Liver (tissue), 9 donors: Measurements from ENCODE around the gene FGB. TPM values are rescaled to one million over a fixed set of nuclear protein-coding genes. Genes with fewer than 3 reads are reported as not detected.

ENCODE experiments used
- DNase-seq: peaks from one replicate; pipeline ENCODE4 v3.0.0-alpha.2; 2017; ENCODE audit warnings: low spot score
- H3K27ac ChIP-seq, 2 donors: one replicate each; pipeline ENCODE4 v1.7.0; 2013; ENCODE audit warnings: inconsistent platforms in 2 of 2, low read length in 2 of 2, control low read depth in 1 of 2, low read depth in 1 of 2, mild to moderate bottlenecking in 1 of 2
- H3K27me3 ChIP-seq, 4 donors: one replicate each; pipeline versions ENCODE4 v1.6.1 to v1.7.0; 2013; ENCODE audit warnings: low read length in 3 of 4, inconsistent platforms in 1 of 4, mild to moderate bottlenecking in 1 of 4, moderate library complexity in 1 of 4; ENCODE audit not compliant: control insufficient read depth in 4 of 4, insufficient read depth in 4 of 4
- H3K36me3 ChIP-seq, 4 donors: one replicate each; pipeline versions ENCODE4 v1.6.1 to v1.7.0; 2013; ENCODE audit warnings: low read length in 3 of 4, mild to moderate bottlenecking in 3 of 4, low read depth in 1 of 4, moderate library complexity in 1 of 4; ENCODE audit not compliant: control insufficient read depth in 4 of 4, insufficient read depth in 3 of 4
- H3K4me1 ChIP-seq, 4 donors: one replicate each; pipeline versions ENCODE4 v1.6.1 to v1.7.0; 2013; ENCODE audit warnings: low read length in 3 of 4, mild to moderate bottlenecking in 3 of 4, moderate library complexity in 1 of 4; ENCODE audit not compliant: control insufficient read depth in 4 of 4, insufficient read depth in 4 of 4
- H3K4me3 ChIP-seq, 3 donors: one replicate each; pipeline versions ENCODE4 v1.6.1 to v1.7.0; 2013; ENCODE audit warnings: low read length in 3 of 3, control low read depth in 1 of 3, low read depth in 1 of 3, mild to moderate bottlenecking in 1 of 3
- H3K9ac ChIP-seq, 2 donors: one replicate each; pipeline ENCODE4 v1.7.0; 2013; ENCODE audit warnings: low read length in 2 of 2, mild to moderate bottlenecking in 2 of 2, moderate library complexity in 2 of 2, control low read depth in 1 of 2, low read depth in 1 of 2
- H3K9me3 ChIP-seq, 4 donors: one replicate each; pipeline versions ENCODE4 v1.6.1 to v1.7.0; 2013; ENCODE audit warnings: low read length in 3 of 4; ENCODE audit not compliant: control insufficient read depth in 4 of 4
- ATF3 ChIP-seq: IDR thresholded peaks from 2 replicates; pipeline ENCODE4 v1.6.1; 2016; ENCODE audit warnings: antibody characterized with exemption
- CTCF ChIP-seq: fragments of 150-350 bp; IDR thresholded peaks from 2 replicates; pipeline ENCODE4 v1.5.1; 2017; ENCODE audit warnings: improper control_type of control experiment, low read depth, low read length; ENCODE audit not compliant: missing input control
- EGR1 ChIP-seq, 2 donors: IDR thresholded peaks; 2 replicates each; pipeline ENCODE4 v1.6.1; 2016 to 2018; ENCODE audit warnings: antibody characterized with exemption in 2 of 2, low read depth in 2 of 2
- FOXA1 ChIP-seq: IDR thresholded peaks from 2 replicates; pipeline ENCODE4 v1.6.1; 2016; ENCODE audit warnings: antibody characterized with exemption
- FOXA2 ChIP-seq: IDR thresholded peaks from 2 replicates; pipeline ENCODE4 v1.6.1; 2016; ENCODE audit warnings: antibody characterized with exemption
- GABPA ChIP-seq, 2 donors: IDR thresholded peaks in 1 of 2; conservative IDR thresholded peaks in 1 of 2; 2 replicates each; pipeline ENCODE4 v1.6.1; 2016; ENCODE audit warnings: antibody characterized with exemption in 2 of 2, mild to moderate bottlenecking in 1 of 2, moderate library complexity in 1 of 2
- HNF4A ChIP-seq, 2 donors: conservative IDR thresholded peaks; 2 replicates each; pipeline ENCODE4 v1.6.1; 2016; ENCODE audit warnings: antibody characterized with exemption in 2 of 2, mild to moderate bottlenecking in 2 of 2
- HNF4G ChIP-seq: IDR thresholded peaks from 2 replicates; pipeline ENCODE4 v1.6.1; 2016; ENCODE audit warnings: antibody characterized with exemption
- JUND ChIP-seq, 2 donors: IDR thresholded peaks; 2 replicates each; pipeline ENCODE4 v1.6.1; 2016; ENCODE audit warnings: antibody characterized with exemption in 2 of 2
- MAX ChIP-seq: IDR thresholded peaks from 2 replicates; pipeline ENCODE4 v1.6.1; 2016; ENCODE audit warnings: antibody characterized with exemption
- NR2F2 ChIP-seq: IDR thresholded peaks from 2 replicates; pipeline ENCODE4 v1.6.1; 2016; ENCODE audit warnings: antibody characterized with exemption
- RAD21 ChIP-seq, 2 donors: IDR thresholded peaks; 2 replicates each; pipeline ENCODE4 v1.6.1; 2016; ENCODE audit warnings: antibody characterized with exemption in 2 of 2, mild to moderate bottlenecking in 2 of 2
- REST ChIP-seq: IDR thresholded peaks from 2 replicates; pipeline ENCODE4 v1.6.1; 2016; ENCODE audit warnings: antibody characterized with exemption, mild to moderate bottlenecking
- RXRA ChIP-seq, 2 donors: IDR thresholded peaks; 2 replicates each; pipeline ENCODE4 v1.6.1; 2017 to 2018; ENCODE audit warnings: antibody characterized with exemption in 2 of 2, mild to moderate bottlenecking in 1 of 2
- SP1 ChIP-seq: IDR thresholded peaks from 2 replicates; pipeline ENCODE4 v1.6.1; 2018; ENCODE audit warnings: antibody characterized with exemption, mild to moderate bottlenecking
- TAF1 ChIP-seq: conservative IDR thresholded peaks from 2 replicates; pipeline ENCODE4 v1.6.1; 2016; ENCODE audit warnings: antibody characterized with exemption, mild to moderate bottlenecking
- YY1 ChIP-seq: IDR thresholded peaks from 2 replicates; pipeline ENCODE4 v1.6.1; 2016; ENCODE audit warnings: antibody characterized with exemption, mild to moderate bottlenecking
- ZBTB33 ChIP-seq: IDR thresholded peaks from 2 replicates; pipeline ENCODE4 v1.6.1; 2016; ENCODE audit warnings: antibody characterized with exemption
- WGBS: extraction: QIAGEN DNeasy Blood & Tissue Kit; methylation state at CpG from one replicate; pipeline ENCODE4 v1.1.7; 2013; 5-methylcytosine and 5-hydroxymethylcytosine counted together
- polyA plus RNA-seq, 2 donors: library from polyadenylated mRNA; stranded (reverse) in 1 of 2; unstranded in 1 of 2; fragments of 200-250 nt in 1 of 2; fragments of >200 nt in 1 of 2; fragmentation: Nextera tagmentation in 1 of 2; extraction: Ambion mirVana in 1 of 2; gene quantifications; one replicate each; pipeline versions ENCODE4 v1.2.1 to v1.2.3, GENCODE V29; 2013 to 2015
- total RNA-seq, 2 donors: library from RNA; depleted of rRNA; stranded (reverse); fragments of >200 nt; gene quantifications; one replicate each; pipeline ENCODE4 v1.2.3, GENCODE V29; 2014
- donor health status: healthy.
- donor health status: healthy.
- donor health status: healthy.
- donor health status: healthy.
- donor health status: healthy.

Gene FGB
- total and polyA plus RNA-seq, 4 donors = 11,318 to 21,431 (median 15,382) TPM

GRCh38 chr4:154582723-154583122, 19.9 kb downstream of the FGB start:
- Histone ChIP-seq H3K9ac (no peak overlapping the region), H3K4me1 (peaks cover 1 to 19% (median 10%) of the 10 kb centered on the region in 4 donors), H3K4me3 (no peak overlapping the region), H3K9me3 (no peaks in the 10 kb centered on the region), H3K36me3 (peaks cover 2 to 19% (median 7%) of the 10 kb centered on the region in 4 donors), H3K27ac (peak overlapping the region in 1 of 2 donors; percentile 25), H3K27me3 (no peaks in the 10 kb centered on the region)
- WGBS = 35% methylated on average over 2 of the region's 2 CpGs
- TF ChIP-seq JUND (IDR thresholded peaks at IDR 0.05) = peak; percentile 24 to 86
- peak in 1 of 2 donors; percentile 35 for TF ChIP-seq RXRA (IDR thresholded peaks at IDR 0.05)
- no peak for TF ChIP-seq GABPA (IDR thresholded peaks at IDR 0.05 in 1 of 2, conservative IDR thresholded peaks at IDR 0.05 in 1 of 2)
- TF ChIP-seq MAX = peak; percentile 19
- no peak for DNase-seq

- H3K9me3 ChIP-seq = no peaks in the 10 kb centered on the region
- H3K9ac ChIP-seq = no peak overlapping the region
- H3K36me3 ChIP-seq = peaks cover 2 to 21% (median 11%) of the 10 kb centered on the region in 4 donors
- no peak overlapping the region for H3K27ac ChIP-seq
- H3K4me1 ChIP-seq = peaks cover 1 to 14% (median 5%) of the 10 kb centered on the region in 4 donors
- 34% methylated on average over 3 of the region's 3 CpGs for WGBS
- no peak for DNase-seq
- H3K27me3 ChIP-seq = no peaks in the 10 kb centered on the region
- no peak overlapping the region for H3K4me3 ChIP-seq
- no peak for TF ChIP-seq REST
- no peak for TF ChIP-seq ZBTB33
- no peak for TF ChIP-seq SP1
- TF ChIP-seq HNF4G = no peak
- TF ChIP-seq JUND (IDR thresholded peaks at IDR 0.05) = no peak
- TF ChIP-seq RXRA (IDR thresholded peaks at IDR 0.05) = no peak
- no peak for TF ChIP-seq FOXA1
- TF ChIP-seq RAD21 (IDR thresholded peaks at IDR 0.05) = no peak
- TF ChIP-seq FOXA2 = no peak
- no peak for TF ChIP-seq TAF1
- no peak for TF ChIP-seq HNF4A (conservative IDR thresholded peaks at IDR 0.05)
- TF ChIP-seq MAX = no peak
- TF ChIP-seq NR2F2 = no peak
- no peak for TF ChIP-seq GABPA (IDR thresholded peaks at IDR 0.05 in 1 of 2, conservative IDR thresholded peaks at IDR 0.05 in 1 of 2)
- no peak for TF ChIP-seq ATF3
- no peak for TF ChIP-seq CTCF
- no peak for TF ChIP-seq EGR1 (IDR thresholded peaks at IDR 0.05; ENCODE audit: low read depth in 2 of 2)
- no peak for TF ChIP-seq YY1
These were observed 20.4 kb downstream of the FGB start for GRCh38 chr4:154583230-154583629.
